ENCODE measurements around the gene SOX6.

SOX6 gene

GRCh38 chr11:16216831-16217230, 139.5 kb downstream of the SOX6 start:
- FAIRE-seq (no peak), DNase-seq (ENCODE audit: extremely low spot score, insufficient read length, low read depth) (no peak)

DNA sequence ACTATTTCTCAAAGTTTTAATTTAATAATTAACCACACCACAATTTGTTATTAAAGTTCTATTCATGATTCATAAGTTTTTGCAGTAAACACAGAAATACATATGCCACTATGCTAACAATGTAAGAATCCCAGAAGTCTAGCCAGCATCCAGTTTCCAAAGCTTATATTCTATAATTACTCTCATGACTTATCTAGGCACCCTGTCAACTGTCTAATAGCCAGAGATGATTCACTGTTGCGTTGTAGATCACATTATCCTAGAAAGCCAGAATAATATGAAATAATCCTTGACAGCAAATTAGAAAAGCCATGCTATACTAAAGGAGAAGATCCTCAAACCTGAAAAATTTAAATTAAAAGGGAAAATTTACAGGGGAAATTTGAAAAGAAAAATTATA, 141.0 kb downstream of the SOX6 start:
- no peak for FAIRE-seq

DNA sequence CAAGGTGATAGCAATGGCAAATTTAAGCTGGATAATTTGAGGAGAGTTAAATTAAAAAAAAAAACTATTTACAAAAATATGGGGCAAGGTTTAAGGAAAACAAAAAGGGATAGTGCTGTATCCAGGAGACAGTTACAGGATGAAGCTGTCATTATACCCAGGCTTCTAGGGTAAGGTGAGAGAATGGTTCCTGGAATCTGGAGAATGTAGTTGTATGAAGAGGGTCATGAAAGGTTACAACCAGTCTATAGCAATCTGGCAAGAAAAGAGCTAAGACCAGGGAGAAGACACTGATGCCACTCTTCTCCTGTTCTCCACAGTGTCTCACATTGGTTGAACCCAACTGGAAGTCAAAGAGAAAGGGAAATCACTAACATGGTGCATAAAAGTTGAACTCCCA, 144.9 kb downstream of the SOX6 start:
- no peak for DNase-seq (ENCODE audit: extremely low spot score, insufficient read length, low read depth)
- no peak for FAIRE-seq

More for the DNA sequence above, 141.0 kb downstream of the SOX6 start:
- DNase-seq (ENCODE audit: extremely low spot score, insufficient read length, low read depth) = no peak

DNA sequence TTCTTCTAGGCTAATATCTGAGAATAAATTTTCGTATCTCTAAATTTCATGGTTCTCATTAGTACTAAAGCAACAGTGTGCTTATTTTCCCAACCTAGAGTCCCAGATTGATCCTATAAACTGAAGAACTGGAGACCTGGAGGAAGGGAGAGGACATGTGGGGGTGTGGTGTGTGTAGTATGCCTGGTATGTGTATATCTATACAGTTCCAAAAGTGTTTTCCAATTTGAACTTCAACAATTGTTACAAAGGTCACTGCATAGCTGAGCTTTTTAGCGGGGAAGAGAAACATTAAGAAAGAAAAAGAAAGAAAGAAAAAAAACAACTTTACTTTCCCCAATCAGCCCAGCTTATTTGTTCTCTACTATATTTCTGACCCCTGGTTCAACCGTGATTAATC, 152.1 kb downstream of the SOX6 start:
- DNase-seq (ENCODE audit: extremely low spot score, insufficient read length, low read depth) (no peak), FAIRE-seq (no peak)

- DNase-seq (ENCODE audit: extremely low spot score, insufficient read length, low read depth) = no peak
- no peak for FAIRE-seq
Observed at GRCh38 chr11:16195651-16196050, 160.7 kb downstream of the SOX6 start.

GRCh38 chr11:16194566-16194965, 161.8 kb downstream of the SOX6 start:
- no peak for FAIRE-seq
- no peak for DNase-seq (ENCODE audit: extremely low spot score, insufficient read length, low read depth)

DNA sequence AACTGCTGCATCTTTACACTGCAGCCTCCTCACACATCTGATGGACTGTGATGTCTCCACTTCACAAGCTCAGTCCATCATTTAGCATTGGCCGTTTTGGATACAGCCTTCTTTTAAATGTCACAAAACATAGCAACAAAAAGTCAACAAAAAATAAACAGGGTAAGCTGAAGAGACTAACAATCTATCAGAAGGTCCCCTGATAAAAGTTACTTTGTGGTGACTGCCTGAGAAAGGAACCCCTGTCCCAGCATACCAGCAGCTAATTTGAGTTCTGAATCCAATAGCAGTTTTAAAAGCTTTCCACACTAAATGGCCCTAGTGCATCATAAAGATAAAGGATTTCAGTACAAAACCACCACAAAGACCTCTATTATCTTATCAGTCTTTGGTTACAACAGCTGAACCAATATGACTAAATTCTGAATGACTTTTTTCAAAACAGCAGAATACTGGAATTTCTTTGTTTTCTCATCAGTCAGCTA, 162.4 kb downstream of the SOX6 start:
- FAIRE-seq = no peak
- DNase-seq (ENCODE audit: extremely low spot score, insufficient read length, low read depth) = no peak

GRCh38 chr11:16191868-16192240, 164.5 kb downstream of the SOX6 start:
- DNase-seq (ENCODE audit: extremely low spot score, insufficient read length, low read depth) (no peak), FAIRE-seq (no peak)

- no peak for DNase-seq (ENCODE audit: extremely low spot score, insufficient read length, low read depth)
- FAIRE-seq = peak; percentile 59
Observed at GRCh38 chr11:16191212-16191867, 165.0 kb downstream of the SOX6 start.

- FAIRE-seq (no peak), DNase-seq (ENCODE audit: extremely low spot score, insufficient read length, low read depth) (no peak)
Observed at GRCh38 chr11:16186680-16187079, 169.7 kb downstream of the SOX6 start.

DNA sequence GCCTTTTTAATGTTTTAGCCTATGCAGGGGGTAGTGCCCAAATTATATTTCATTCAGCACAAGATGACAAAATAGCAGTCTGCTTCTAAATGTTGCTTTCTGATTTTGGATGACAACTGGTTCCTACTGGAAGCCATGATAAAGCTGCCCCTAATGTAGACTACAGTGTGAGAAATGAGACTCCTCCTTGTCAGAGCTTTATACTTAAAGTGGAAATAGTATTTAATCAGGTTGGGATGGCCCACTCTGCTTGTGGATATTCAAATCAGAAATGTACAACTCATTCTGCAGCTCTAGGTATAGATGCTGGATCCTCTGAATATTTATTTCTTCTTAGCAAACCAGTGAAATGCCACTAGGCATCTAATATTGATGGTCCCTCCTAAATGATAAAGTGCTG, 171.3 kb downstream of the SOX6 start:
- FAIRE-seq (no peak), DNase-seq (ENCODE audit: extremely low spot score, insufficient read length, low read depth) (no peak)

- no peak for FAIRE-seq
- no peak for DNase-seq (ENCODE audit: extremely low spot score, insufficient read length, low read depth)
Observed at GRCh38 chr11:16184588-16184987, 171.8 kb downstream of the SOX6 start.

GRCh38 chr11:16182553-16182952, 173.8 kb downstream of the SOX6 start:
- FAIRE-seq = no peak

GRCh38 chr11:16180868-16181267, 175.5 kb downstream of the SOX6 start:
- DNase-seq (ENCODE audit: extremely low spot score, insufficient read length, low read depth) = no peak
- FAIRE-seq = no peak

More at GRCh38 chr11:16182553-16182952, 173.8 kb downstream of the SOX6 start:
- DNase-seq (ENCODE audit: extremely low spot score, insufficient read length, low read depth) = no peak

DNA sequence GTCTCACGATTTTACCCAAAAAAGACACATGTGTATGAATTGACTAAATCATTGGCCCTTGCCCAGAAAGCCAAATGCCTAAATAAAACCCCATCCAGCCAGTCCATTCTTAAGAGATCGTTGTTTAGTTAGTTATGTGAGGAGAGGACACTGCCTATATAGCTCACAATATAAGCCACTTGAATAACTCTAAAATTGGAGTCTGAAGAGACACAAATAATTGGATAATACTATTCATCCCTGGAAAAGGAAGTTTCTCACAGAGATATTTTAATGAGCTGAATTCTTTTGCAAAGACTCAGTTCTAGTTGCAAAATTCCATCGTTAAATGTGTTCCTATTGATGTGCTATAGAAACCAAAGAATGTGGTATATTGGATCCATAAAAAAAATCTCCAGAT, 176.7 kb downstream of the SOX6 start:
- no peak for FAIRE-seq
- DNase-seq (ENCODE audit: extremely low spot score, insufficient read length, low read depth) = no peak

- FAIRE-seq (no peak), DNase-seq (ENCODE audit: extremely low spot score, insufficient read length, low read depth) (no peak)
Observed at GRCh38 chr11:16178273-16178672, 178.1 kb downstream of the SOX6 start.

GRCh38 chr11:16177688-16178087, 178.7 kb downstream of the SOX6 start:
- FAIRE-seq (no peak), DNase-seq (ENCODE audit: extremely low spot score, insufficient read length, low read depth) (no peak)

DNA sequence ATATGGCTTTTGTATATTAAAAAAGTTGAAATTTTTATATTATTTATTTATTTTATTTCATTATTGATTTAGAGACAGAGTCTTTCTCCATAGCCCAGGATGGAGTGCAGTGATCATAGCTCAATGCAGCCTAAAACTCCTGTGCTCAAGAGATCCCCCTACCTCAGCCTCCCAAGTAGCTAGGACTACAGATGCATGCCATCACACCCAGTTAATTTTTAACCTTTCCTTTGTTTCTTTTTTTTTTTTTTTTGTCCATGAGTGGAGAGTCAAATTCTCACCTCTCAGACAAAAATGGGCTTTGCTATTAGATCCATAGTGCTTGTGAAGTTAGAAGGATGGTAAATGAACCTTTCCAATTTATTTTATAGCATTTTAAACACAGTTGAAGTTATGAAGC, 182.5 kb downstream of the SOX6 start:
- FAIRE-seq = no peak
- DNase-seq (ENCODE audit: extremely low spot score, insufficient read length, low read depth) = no peak

DNA sequence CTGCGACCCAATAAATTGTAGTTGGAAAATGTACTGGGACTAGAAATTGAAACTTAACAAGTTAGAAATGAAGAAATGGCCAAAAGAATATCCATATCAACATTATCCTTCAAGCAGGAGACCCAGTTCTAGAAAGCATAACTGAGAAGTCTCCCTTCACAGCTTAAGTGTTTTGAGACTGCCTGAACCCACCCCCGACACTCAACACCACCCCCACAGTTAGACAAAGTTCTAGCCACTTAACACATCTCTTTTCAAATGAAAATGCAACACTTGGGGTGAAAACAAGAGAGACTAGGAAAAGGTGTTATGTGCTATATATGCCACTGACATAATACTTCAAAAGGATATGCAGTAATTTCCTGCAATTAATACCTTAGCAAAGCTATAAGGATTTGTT, 184.5 kb downstream of the SOX6 start:
- DNase-seq (ENCODE audit: extremely low spot score, insufficient read length, low read depth) (no peak), FAIRE-seq (no peak)

DNA sequence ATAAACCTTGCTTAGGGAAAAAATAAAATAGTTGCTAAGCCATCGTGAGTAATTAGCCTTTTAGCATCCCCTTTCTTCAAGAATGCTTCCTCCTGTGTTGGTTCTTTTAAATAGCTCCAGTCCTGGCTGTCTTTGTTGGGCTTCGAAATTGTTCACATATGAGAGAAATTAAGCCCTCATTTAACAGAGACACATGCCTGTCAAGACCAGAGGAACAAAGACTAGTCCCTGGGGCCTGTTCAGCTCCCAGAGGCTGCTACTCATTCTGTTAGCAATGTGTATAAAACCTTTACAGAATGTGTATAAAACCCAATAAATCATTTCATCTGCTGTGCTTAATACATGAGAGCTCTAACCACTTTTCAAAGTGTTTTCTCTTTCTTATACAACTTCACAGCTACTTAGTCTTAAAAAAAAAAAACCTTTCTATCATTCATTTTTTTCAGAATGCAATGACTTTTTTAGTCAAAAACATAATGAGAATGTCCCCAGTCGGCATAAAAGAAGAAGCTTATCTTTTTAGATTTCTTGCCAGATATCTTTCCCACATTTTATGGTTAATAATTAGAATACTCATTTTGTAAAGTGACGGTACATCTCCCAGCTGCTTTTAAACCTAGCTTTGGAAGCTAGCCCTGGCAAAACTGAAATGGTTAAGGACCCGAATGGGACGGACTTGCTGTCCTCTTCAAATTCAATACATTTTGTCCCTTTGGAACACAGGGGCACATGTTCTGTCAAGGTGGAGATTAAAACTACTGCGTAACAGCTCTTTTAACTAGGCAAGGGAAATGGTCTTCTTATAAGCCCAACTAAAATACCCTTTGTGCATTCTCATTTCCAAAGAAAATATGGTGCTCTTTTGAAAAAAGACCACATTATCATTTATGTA, 186.1 kb downstream of the SOX6 start:
- DNase-seq (ENCODE audit: extremely low spot score, insufficient read length, low read depth) = no peak
- no peak for FAIRE-seq

DNA sequence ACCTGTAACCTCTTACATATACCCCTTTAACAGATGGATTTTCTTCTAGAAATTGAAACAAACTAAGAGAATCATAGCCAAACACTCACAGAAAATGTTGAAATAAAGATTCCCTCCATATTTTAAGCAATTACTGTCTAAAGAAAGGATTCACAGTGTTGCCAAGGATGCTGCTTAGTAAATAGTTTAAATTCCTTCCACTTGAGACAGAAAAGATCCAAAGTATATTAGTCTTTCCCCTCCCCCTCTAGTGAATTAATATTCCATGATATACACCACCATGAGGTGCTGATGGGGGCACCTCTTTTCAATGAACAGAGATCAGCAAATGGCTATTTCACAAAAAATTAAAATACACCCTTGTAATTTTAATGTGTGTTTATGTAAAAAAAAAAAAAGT, 186.8 kb downstream of the SOX6 start:
- FAIRE-seq = no peak
- no peak for DNase-seq (ENCODE audit: extremely low spot score, insufficient read length, low read depth)

Measured in GM18507 (cell line).